Non-pigmented ciliary epithelial cell (primary cell): ENCODE measurements around the gene XKR7.
"Not testable (repeated sequence)": the region's sequence is repeated elsewhere in the genome, so short reads cannot be mapped to it uniquely, and the experiment has no call there.

Experiments
- DNase-seq: peaks from one replicate; pipeline ENCODE4 v3.0.0-alpha.2; 2010; ENCODE audit warnings: low read depth

The XKR7 gene

DNA sequence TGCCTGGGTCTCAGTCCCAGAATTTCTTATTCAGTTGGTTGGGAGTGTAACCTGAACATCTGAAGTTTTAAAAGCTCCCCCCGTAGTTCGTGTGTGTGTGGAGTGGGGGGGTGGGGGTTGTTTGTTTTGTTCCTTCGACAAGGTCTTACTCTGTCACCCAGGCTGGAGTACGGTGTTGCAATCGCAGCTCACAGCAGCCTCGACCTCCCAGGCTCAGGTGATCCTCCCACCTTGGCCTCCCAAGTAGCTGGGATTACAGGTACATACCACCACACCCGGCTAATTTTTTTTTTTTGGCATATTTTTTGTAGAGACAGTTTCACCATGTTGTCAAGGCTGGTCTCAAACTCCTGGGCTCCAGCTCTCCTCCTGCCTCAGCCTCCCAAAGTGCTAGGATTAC is 45.4 kb downstream of the XKR7 start:
- no peak for DNase-seq

DNA sequence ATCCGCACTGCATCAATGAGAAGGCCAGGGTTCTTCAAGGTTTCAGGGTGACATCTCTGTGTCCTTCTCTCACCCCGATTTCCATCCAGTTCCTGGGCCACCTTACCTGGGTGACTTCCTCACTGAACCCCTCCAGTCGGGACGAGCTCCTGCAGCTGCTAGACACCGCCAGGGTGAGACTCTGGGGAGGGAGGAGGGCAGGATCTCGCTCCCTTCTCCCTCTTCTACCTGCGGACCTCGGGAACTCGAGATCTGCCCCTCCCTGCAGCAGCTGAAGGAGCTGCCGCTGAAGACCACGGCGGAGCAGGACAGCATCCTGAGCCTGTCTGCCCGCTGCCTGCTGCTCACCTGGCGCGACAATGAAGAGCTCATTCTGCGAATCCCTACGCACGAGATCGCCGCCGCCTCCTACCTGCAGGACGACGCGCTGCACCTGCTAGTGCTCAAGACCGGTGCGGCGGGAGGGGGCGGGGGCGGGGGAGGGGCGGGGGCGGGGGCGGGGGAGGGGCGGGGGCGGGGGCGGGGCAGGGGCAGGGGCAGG is 49.8 kb downstream of the XKR7 start:
- DNase-seq: no peak

DNA sequence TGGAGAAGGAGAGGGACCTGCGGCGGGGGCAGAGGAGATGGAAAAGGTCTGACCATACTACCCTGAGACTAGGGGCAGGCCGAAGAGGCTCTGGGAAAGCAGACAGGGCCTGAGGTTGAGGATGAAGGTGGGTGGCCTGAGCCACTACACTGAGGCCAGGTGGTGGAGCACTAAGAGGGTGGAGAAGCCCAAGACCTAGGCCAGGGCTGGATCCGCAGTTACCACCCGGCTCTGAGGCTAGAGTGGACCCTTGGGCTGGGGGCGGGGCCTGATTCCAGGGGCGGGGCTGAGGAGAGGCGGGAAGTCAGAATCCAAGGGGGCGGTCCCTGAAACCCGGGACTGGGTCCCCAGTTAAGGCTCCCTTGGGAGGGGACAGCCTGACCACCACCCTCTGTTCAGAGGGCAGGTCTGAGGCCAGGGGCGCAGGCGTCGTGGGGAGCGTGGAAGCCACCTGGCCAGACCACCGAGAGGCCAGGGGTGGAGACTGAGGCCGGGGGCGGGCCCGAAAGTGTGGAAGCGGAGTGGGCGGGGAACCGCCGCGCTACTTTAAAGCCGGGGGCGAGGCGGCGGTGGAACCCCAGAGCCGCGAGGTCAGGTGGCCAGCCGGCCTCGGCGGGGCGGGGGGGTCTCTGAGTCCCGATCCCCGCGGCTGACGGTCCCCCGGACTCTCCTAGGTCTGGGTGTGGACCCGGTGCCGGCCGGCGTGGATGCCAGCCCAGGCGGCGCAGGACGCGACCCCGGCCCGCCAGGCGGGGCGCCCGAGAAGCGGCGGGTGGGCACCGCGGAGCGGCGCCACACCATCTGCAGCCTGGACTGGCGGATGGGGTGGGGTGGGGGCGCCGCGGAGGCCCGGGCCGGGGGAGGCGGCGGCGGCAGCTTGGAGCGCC is 50.6 kb downstream of the XKR7 start:
- no peak for DNase-seq

DNA sequence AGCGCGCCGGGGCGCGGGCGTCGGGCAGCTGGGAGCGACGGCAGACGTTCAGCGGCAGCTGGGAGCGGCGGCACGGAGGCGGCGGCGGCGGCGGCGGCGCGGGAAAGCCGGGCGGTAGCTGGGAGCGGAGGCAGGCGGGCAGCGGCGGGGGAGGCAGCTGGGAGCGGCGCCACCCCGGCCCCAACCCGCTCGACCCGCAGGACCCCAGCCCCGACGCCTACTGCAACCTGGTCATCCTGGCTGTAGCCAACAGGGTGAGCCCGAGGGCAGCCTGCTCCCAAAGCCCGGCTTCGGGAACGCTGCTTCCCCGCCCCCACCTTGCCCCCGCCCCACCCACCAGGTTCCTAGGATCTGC is 51.2 kb downstream of the XKR7 start:
- no peak for DNase-seq

DNA sequence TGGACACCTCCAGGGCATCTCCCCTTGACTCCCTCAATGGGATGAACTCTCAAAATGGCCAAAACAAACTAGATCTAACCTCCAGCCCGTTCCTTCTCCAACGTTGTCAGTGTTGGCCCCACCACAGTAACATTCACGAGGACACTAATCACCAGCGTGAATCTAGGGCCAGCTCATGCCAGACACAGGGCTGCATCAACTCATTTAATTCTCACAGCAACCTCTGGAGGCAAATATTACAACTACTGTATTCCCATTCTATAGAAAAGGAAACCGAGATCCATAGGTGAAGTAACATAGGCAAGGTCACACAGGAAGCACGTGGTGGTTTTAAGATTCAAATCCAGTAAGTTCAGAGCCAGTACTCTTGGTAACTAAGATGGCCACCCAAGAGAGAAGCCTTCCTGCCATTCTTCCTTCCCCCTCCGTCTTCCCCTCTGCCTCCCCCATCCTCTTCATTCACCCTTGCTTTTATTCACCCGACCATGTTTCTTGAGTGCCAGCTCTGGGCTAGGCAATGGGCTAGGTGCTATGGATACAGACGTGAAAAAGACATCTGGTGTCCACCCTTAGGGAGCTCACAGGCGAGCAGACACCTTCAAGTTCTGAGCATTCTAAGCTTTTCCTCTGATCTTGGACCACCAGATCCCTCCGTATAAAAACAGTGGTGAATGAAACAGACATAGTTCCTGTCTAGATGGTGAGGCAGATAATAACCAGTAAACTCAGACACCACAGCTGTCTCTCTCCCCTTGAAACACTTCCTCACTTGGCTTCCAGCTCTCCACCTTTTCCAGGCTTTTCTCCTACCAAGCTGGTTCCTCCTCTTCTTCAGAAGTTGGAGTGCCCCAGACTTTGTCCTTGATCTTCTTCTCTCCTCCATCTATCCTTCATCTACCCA is 51.9 kb downstream of the XKR7 start:
- DNase-seq: no peak

DNA sequence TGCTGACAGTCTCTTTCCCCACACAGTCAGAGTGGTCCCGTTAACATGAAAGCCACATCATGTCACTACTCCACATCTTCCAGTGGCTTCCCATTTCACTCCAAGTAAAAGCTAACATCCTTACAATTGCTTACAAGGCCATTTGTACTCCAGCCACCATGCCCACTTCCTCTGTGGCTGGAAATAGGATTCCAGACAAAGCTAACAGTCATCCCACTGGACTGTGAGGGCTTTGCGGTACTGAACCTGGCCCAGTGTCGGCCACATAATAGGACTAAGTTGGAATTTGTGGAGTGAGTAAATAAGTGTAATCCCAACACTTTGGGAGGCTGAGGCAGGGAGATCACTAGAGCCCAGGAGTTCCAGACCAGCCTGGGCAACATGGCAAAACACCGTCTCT is 53.1 kb downstream of the XKR7 start:
- no peak for DNase-seq

DNA sequence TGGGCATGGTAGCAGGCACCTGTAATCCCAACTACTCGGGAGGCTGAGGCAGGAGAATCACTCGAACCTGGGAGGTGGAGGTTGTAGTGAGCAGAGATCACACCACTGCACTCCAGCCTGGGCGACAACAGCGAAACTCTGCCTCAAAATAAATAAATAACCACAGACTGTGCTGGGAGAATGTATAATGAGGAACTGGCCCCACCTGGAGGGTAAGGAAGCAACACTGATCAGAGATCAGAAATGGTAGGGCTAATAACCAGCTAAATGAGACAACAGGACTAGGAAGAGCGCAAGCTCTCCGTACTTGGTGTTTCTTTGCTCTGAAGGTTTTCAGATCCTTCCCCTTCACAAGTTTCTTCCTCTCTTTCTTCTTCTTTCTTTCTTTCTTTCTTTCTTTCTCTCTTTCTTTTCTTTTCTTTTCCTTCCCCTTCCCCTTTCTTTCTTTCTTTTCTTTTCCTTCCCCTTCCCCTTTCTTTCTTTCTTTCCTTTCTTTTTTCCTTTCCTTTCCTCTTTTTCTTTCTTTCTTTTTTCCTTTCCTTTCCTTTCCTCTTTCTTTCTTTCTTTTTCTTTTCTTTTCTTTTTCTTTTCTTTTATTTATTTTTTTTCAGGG is 56.8 kb downstream of the XKR7 start:
- DNase-seq: no peak

DNA sequence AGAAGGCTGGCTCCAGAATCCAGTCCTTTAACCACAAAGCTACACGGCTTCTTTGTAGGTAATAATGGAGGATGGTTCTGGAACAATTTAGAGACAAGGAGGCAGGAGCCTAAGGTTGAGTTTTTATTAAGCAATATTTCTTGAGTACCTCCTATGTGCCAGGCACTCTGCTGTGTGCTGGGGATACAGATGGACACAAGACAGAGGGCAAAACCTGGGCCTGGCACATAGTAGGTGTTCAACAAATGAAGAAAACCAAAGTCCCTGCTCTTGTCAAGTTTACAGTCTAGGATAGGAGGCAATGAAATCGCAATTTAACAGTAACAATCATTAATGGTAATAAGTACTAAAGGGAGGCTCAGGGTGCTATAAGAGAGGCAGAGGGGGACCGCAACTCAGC is 59.7 kb downstream of the XKR7 start:
- DNase-seq: no peak

DNA sequence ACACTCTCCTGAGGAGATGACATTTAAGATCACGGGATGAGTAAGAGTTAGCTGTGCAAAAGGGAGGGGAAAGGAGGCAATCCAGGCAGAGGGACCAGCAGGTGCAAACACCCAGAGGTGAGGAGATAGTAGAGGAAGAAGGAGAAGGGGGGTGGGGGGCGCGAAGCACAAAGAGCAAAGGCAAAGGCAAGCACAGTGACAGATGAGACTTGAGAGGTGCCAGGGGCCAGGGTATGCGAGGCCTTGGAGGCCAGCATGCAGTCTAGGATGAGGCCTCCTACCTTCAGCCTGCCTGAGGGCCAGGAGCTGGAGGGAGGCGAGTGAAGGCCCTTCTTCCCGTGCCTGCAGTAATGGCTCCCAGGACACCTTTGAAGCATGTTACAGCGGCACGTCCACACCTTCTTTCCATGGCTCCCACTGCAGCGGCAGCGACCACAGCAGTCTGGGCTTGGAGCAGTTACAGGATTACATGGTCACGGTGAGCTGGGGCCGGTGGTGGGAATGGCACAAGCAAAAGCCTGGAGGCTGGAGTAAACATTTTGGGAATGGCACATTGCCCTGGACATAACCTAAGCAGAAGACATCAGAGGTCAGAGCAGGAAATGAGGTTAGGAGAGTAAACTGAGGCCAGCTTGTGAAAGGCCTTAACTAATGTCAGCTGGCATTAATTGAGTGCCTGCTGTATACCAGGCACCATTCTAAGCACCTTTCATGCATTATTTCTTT is 60.9 kb downstream of the XKR7 start:
- DNase-seq: no peak

DNA sequence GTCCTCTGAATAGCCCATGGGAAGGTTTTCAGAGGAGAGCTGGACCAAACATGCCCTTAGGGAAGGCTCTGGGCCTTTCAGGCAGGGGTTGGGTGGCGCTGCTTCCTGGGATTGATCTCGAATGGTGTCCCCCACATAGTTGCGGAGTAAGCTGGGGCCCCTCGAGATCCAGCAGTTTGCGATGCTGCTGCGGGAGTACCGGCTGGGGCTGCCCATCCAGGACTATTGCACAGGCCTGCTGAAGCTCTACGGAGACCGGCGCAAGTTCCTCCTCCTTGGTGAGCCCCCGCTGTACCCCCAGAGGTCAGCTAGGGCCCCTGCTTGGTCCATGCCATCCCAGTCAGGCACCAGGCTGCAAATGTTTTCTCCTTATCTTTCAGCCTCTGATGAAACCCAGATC is 61.6 kb downstream of the XKR7 start:
- no peak for DNase-seq

DNA sequence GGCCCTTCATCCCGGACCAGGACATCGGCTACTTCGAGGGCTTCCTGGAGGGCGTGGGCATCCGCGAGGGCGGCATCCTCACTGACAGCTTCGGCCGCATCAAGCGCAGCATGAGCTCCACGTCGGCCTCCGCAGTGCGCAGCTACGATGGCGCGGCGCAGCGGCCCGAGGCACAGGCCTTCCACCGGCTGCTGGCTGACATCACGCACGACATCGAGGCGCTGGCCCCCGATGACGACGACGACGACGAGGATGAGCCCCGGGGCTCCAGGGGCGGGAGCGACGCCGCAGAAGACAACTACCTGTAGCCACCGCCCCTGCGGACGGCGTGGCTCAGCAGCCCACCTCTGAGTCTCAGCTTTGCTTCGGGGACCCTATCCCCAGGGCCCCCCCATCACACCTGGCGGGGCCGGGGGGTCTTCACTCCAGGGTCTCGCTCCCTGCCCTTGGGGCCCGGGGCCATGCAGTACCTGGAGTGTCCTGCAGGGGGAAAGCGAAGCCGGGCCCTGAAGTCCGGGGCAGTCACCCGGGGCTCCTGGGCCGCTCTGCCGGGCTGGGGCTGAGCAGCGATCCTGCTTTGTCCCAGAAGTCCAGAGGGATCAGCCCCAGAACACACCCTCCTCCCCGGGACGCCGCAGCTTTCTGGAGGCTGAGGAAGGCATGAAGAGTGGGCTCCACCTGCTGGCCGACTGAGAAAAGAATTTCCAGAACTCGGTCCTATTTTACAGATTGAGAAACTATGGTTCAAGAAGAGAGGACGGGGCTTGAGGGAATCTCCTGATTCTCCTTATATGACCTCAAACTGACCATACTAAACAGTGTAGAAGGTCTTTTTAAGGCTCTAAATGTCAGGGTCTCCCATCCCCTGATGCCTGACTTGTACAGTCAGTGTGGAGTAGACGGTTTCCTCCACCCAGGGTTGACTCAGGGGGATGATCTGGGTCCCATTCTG is 63.3 kb downstream of the XKR7 start:
- peak; percentile 22 for DNase-seq

DNA sequence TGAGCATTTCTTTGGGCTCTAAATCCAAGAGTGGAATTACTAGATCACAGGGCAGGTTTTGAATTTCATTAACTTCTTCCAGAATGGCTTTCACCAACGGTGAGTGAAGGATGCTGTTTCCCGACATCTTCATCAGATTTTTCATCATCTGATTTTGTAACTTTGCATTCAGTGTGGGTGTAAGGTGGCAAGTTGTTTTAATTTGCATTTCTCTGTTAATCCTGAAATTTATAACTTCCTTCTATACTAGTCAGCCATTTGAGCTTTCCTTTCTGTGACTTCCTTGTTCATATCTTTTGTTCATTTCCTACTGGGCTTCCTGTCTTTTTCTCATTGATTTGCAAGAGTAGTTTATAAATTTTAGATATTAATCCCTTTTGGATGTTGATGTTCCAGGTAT is 65.4 kb downstream of the XKR7 start:
- DNase-seq: no peak

DNA sequence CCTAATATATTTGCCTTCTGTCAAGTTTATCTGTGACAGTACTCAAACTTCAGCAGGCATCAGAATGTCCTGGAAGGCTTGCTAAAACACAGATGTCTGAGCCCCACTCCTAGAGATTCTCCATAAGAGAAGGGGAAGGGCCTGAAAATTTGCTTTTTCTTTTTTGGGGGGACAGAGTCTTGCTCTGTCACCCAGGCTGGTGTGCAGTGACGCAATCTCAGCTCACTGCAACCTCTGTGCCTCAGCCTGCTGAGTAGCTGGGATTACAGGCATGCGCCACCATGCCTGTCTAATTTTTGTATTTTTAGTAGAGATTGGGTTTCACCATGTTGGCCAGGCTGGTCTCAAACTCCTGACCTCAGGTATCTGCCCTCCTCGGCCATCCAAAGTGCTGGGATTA is 65.8 kb downstream of the XKR7 start:
- not testable (repeated sequence) for DNase-seq

DNA sequence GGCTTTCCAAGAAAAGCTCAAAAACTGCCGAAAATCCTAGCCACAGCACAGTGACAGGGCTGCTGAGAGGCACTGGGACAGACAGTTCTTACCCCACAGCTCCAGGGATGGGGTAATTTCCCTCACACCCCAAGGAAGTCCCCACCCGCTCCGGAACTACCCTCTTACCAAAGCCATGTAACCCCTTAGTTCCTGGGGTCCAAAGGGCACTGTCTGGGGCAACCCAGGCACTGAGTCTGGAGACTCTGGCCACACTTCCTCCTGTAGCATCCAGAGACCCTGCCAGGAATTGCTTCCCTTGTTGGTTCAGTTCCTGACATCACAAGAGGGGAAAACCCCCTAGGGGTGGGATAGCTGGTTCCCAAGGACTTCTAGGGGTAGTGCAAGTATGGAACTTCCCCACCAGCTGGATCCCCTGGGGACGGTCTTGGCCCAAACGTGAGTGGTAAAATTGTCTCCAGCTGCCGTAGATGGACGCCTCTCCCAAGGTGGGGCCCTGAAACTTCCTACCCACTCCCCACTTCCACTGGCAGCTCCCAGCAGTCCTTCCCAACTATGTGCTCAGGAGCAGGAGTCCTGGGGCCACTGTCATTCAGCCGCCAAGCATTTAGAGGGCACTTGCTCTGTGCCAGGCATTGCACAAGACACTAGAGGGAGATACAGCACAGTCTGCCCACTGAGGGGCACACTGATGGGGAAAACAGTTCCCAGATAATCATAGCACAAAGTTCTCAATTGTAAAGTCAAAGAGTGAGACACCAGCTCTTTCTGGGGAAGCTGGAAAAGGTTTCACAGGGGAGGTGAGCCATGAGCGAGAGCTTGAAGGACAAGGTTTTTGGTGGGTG is 66.9 kb downstream of the XKR7 start:
- no peak for DNase-seq

DNA sequence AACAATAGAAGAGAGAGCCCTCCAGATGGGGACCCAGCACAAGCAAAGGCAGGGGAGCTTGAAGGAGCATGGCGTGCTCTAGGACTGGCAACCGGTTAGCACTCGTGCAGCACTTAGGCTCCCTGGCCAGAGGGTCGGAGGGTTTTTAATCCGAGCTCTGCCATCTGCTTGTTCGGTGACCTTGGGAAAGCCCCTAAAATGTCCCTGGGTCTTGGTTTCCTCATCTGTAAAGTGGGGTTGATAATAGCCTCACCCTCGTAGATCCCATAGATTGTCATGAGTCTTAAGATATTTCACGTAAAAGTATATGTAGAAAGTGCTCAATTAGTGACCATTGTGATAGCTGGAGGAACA is 67.5 kb downstream of the XKR7 start:
- no peak for DNase-seq

DNA sequence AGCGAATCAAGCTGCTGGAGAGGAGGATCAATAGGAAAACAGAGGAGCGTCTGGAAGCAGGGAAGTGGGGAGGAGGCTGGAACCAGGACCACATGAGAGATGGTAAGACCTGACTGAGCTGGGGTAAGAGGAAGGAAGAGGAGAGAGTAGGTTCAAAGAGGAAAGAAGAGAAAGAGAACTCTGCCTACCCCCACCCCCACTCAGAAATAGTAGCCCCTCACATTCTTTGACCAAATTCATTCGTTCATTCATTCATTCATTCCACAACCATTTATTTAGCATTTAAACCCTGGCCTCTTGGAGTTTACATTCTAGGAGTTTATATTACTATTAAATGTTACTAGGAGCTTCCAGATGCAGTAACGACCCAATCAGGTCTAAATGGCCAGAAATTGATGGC is 68.3 kb downstream of the XKR7 start:
- DNase-seq: no peak

DNA sequence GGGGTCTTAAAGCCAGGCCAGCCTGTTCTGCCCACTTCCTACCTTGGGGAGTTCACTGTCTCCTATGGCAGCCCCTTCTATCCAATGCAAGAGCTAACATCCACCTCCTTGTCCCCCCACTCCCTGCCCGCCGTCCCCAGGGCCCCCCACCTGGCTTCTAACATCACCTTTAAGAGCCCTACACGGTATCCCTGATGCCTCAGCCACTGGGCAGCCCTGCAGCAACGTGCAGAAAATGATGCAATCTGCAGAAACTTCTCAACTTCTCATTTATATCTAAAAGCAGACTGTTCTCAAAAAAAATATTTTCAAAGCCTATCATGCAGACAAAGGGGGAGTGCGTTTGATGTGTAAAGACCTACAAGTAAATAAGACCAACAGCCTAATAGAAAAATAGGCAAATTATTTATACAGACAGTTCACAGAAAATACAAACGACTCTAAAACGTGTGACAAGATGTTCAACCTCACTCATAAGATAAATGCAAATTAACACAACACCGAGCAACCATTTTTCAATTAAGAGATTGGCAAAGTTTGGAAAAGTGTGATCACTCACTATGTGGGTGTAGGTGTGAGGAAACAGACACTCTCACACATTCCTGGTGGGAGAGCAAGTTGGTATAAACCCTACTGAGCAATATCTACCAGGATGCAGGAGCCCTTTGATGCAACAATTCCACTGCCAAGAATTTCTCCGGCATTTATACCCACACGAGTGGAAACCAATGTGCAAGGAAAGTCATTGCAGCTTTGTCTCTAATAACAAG is 69.0 kb downstream of the XKR7 start:
- no peak for DNase-seq

DNA sequence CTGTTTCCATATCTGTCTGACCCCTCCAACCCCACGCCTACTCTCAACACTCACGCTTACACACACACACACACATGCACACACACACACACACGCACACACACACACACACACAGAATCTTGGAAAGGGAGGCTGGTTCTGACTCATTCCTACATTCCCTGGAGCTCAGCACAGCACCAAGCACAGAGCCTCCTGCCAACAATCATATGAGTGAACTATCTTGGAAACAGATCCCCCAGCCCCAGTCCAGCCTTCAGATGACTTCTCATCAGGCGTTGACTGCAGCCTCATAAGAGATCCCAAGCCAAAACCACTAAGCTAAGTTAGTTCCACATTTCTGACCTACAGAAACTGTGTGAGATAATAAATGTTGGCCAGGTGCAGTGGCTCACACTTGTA is 70.0 kb downstream of the XKR7 start:
- peak; percentile 18 for DNase-seq
